Esophagus muscularis mucosa (tissue), 3 donors: ENCODE data around the gene NAPB.

ENCODE experiments used
- CTCF ChIP-seq, 3 experiments: fragments of 200-600 bp in 2 of 3; fragments of 450-650 bp in 1 of 3; sonication (generic) in 2 of 3; IDR thresholded peaks; one replicate each; pipeline ENCODE4 v1.5.1; 2017 to 2019; ENCODE audit warnings: antibody characterized with exemption in 3 of 3, mild to moderate bottlenecking in 2 of 3, moderate library complexity in 1 of 3
- POLR2A ChIP-seq: fragments of 450-650 bp; IDR thresholded peaks from one replicate; pipeline ENCODE4 v1.6.1; 2017; ENCODE audit warnings: antibody characterized with exemption, moderate library complexity, mild to moderate bottlenecking, low read depth

GRCh38 chr20:23452776-23453175, 31.5 kb upstream of the NAPB start, which contains the start of gene CST11:
- no peak for TF ChIP-seq CTCF (IDR thresholded peaks at IDR 0.05)
- no peak for TF ChIP-seq POLR2A
